ENCODE data around the gene ARSB. TPM values are rescaled to one million over a fixed set of nuclear protein-coding genes. Genes with fewer than 3 reads are reported as not detected.
"Not testable (repeated sequence)": the region's sequence is repeated elsewhere in the genome, so short reads cannot be mapped to it uniquely, and the experiment has no call there.

The ARSB gene
- total RNA-seq, 2 experiments from 2014 or later = 7.6 to 8.0 TPM

GRCh38 chr5:78738693-78739300 lies 246.3 kb downstream of the ARSB start:
- ATAC-seq = no peak
- Mint-ChIP-seq H3K4me3 (no peak overlapping the region), H3K27ac (no peak overlapping the region), H3K9me3 (ENCODE audit: low read depth) (no peaks in the 10 kb centered on the region), H3K36me3 (ENCODE audit: low read depth) (no peaks in the 10 kb centered on the region), H3K4me1 (no peaks in the 10 kb centered on the region), H3K27me3 (no peaks in the 10 kb centered on the region)
- intact Hi-C loops (cut with DNase I, micrococcal nuclease) = no loop called here
- ChIA-PET CTCF (no interaction called here), POLR2A (no interaction called here)
- no peak for DNase-seq

GRCh38 chr5:78738104-78738503 lies 247.0 kb downstream of the ARSB start:
- ChIA-PET POLR2A (no interaction called here), CTCF (no interaction called here)
- H3K9me3 Mint-ChIP-seq (ENCODE audit: low read depth) = no peaks in the 10 kb centered on the region
- H3K4me1 Mint-ChIP-seq = no peaks in the 10 kb centered on the region
- H3K36me3 Mint-ChIP-seq (ENCODE audit: low read depth) = no peaks in the 10 kb centered on the region
- no peak for DNase-seq
- H3K27ac Mint-ChIP-seq = no peak overlapping the region
- no peaks in the 10 kb centered on the region for H3K27me3 Mint-ChIP-seq
- H3K4me3 Mint-ChIP-seq = no peak overlapping the region
- ATAC-seq = no peak
- intact Hi-C loops (cut with DNase I, micrococcal nuclease) = no loop called here

GRCh38 chr5:78735834-78736463 lies 249.2 kb downstream of the ARSB start:
- DNase-seq (no peak), ATAC-seq (no peak)
- Mint-ChIP-seq H3K36me3 (ENCODE audit: low read depth) (no peaks in the 10 kb centered on the region), H3K4me3 (no peak overlapping the region), H3K27ac (no peak overlapping the region), H3K9me3 (ENCODE audit: low read depth) (no peaks in the 10 kb centered on the region), H3K4me1 (no peaks in the 10 kb centered on the region), H3K27me3 (no peaks in the 10 kb centered on the region)
- intact Hi-C loops (cut with DNase I, micrococcal nuclease) = no loop called here
- ChIA-PET CTCF (no interaction called here), POLR2A (no interaction called here)

- no peaks in the 10 kb centered on the region for H3K36me3 Mint-ChIP-seq (ENCODE audit: low read depth)
- H3K4me3 Mint-ChIP-seq = no peak overlapping the region
- ChIA-PET POLR2A (no interaction called here), CTCF (no interaction called here)
- intact Hi-C loops (cut with DNase I, micrococcal nuclease) = no loop called here
- no peak overlapping the region for H3K27ac Mint-ChIP-seq
- ATAC-seq (no peak), DNase-seq (no peak)
- H3K9me3 Mint-ChIP-seq (ENCODE audit: low read depth) = peaks cover 3% of the 10 kb centered on the region
- no peaks in the 10 kb centered on the region for H3K27me3 Mint-ChIP-seq
- H3K4me1 Mint-ChIP-seq = no peaks in the 10 kb centered on the region
Measured at GRCh38 chr5:78734950-78735349, 250.2 kb downstream of the ARSB start.

- H3K9me3 Mint-ChIP-seq (ENCODE audit: low read depth) = peaks cover 3% of the 10 kb centered on the region
- H3K4me3 Mint-ChIP-seq = no peak overlapping the region
- intact Hi-C loops (cut with DNase I, micrococcal nuclease) = no loop called here
- no peaks in the 10 kb centered on the region for H3K27me3 Mint-ChIP-seq
- H3K27ac Mint-ChIP-seq = no peak overlapping the region
- no peaks in the 10 kb centered on the region for H3K36me3 Mint-ChIP-seq (ENCODE audit: low read depth)
- ChIA-PET CTCF (no interaction called here), POLR2A (no interaction called here)
- no peak for DNase-seq
- no peaks in the 10 kb centered on the region for H3K4me1 Mint-ChIP-seq
- no peak for ATAC-seq
Measured at GRCh38 chr5:78734094-78734845, 250.8 kb downstream of the ARSB start.

GRCh38 chr5:78732721-78733120 lies 252.4 kb downstream of the ARSB start:
- H3K27me3 Mint-ChIP-seq; H3K4me3 Mint-ChIP-seq; CTCF ChIA-PET; DNase-seq; H3K4me1 Mint-ChIP-seq; intact Hi-C loops (cut with DNase I, micrococcal nuclease); H3K36me3 Mint-ChIP-seq (ENCODE audit: low read depth); ATAC-seq; H3K27ac Mint-ChIP-seq; POLR2A ChIA-PET; H3K9me3 Mint-ChIP-seq (ENCODE audit: low read depth): not testable (repeated sequence)

- no peak overlapping the region for H3K4me3 Mint-ChIP-seq
- H3K4me1 Mint-ChIP-seq = no peaks in the 10 kb centered on the region
- CTCF ChIA-PET = no interaction called here
- H3K9me3 Mint-ChIP-seq (ENCODE audit: low read depth) = peaks cover 3% of the 10 kb centered on the region
- intact Hi-C loops (cut with DNase I, micrococcal nuclease) = no loop called here
- no peak for DNase-seq
- H3K36me3 Mint-ChIP-seq (ENCODE audit: low read depth) = no peaks in the 10 kb centered on the region
- H3K27me3 Mint-ChIP-seq = no peaks in the 10 kb centered on the region
- ATAC-seq = no peak
- no peak overlapping the region for H3K27ac Mint-ChIP-seq
- POLR2A ChIA-PET = no interaction called here
Measured at GRCh38 chr5:78731884-78732283, 253.2 kb downstream of the ARSB start.

GRCh38 chr5:78730300-78731094 lies 254.6 kb downstream of the ARSB start:
- H3K4me3 Mint-ChIP-seq = no peak overlapping the region
- intact Hi-C loops (cut with DNase I, micrococcal nuclease) = no loop called here
- H3K27me3 Mint-ChIP-seq = no peaks in the 10 kb centered on the region
- H3K9me3 Mint-ChIP-seq (ENCODE audit: low read depth) = peaks cover 3% of the 10 kb centered on the region
- no peak for ATAC-seq
- no peak overlapping the region for H3K27ac Mint-ChIP-seq
- no peaks in the 10 kb centered on the region for H3K36me3 Mint-ChIP-seq (ENCODE audit: low read depth)
- POLR2A ChIA-PET = no interaction called here
- DNase-seq = no peak
- no peaks in the 10 kb centered on the region for H3K4me1 Mint-ChIP-seq
- CTCF ChIA-PET = no interaction called here

GRCh38 chr5:78727786-78728761 lies 257.0 kb downstream of the ARSB start:
- CTCF ChIA-PET = no interaction called here
- intact Hi-C loops (cut with DNase I, micrococcal nuclease) = no loop called here
- Mint-ChIP-seq H3K27me3 (no peaks in the 10 kb centered on the region), H3K9me3 (ENCODE audit: low read depth) (peaks cover 3% of the 10 kb centered on the region), H3K36me3 (ENCODE audit: low read depth) (no peaks in the 10 kb centered on the region), H3K27ac (no peak overlapping the region), H3K4me3 (no peak overlapping the region), H3K4me1 (no peaks in the 10 kb centered on the region)
- no peak for DNase-seq
- POLR2A ChIA-PET = interaction anchor here (0.7 kb wide), 1 partner anchor 43 kb away, joined by 4 read pairs; no protein-coding TSS in a partner anchor
- no peak for ATAC-seq

Data from activated CD4-positive, alpha-beta T cell treated with anti-CD3 and anti-CD28 coated beads for 36 hours (primary cell).